ENCODE data around the gene SNX20.

SNX20 gene

DNA sequence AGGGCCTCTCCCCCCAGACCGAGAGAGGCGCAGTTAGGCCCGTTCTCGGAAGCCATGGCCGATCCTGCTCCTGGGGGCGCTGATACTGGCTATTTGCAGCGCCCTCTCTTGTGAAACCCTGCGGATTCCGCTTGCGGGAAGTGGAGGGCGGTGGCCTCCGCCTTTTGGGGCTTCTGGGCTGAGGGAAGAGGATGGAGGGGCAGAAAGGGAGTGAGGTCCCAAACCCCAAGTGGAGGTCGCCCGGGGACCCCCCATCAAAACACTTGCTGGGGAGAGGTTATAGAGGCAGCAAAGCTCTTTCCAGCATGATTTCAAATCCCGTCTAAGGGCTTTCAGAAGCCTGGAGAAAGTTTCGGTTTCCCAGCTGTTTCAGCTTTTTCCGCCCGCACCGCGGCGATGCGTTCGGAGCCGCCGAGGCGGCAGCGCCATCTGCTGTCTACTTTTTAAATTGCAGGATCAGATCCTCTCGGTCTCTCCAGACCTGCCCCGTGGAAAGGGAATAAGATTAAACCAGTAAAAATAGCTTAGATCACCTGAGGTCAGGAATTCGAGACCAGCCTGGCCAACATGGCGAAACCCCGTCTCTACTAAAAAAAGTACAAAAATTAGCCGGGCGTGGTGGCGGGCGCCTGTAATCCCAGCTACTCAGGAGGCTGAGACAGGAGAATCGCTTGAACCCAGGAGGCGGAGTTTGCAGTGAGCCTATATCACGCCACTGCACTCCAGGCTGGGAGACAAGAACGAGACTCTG, 15.8 kb downstream of the SNX20 start:
- in situ Hi-C loops (cut with MboI; ENCODE audit: low sequenced_read_pairs), result loop anchor here (10.0 to 25.0 kb wide), 2 partner anchors 278 to 451 kb away; no protein-coding TSS in a partner anchor

DNA sequence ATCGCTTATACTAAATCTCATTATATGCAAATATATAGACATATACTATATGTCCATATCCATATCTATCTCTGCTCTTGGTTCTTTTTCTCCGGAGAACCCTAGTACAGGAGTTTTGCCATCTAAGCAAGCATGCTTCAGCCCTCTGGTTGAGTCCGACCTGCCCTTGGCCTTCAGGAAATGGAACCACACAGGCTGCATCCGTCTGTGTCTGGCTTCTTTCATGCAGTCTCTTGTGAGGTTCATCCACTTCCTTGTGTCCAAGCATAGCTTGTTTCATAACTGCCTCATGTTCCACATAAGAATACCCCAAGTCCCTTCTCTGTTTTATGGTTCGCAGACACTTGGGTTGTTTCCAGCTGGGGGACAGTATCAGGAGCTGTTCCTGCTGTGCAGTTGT, 16.8 kb downstream of the SNX20 start:
- in situ Hi-C loops (cut with MboI; ENCODE audit: low sequenced_read_pairs), result loop anchor here (10.0 to 25.0 kb wide), 2 partner anchors 277 to 449 kb away; no protein-coding TSS in a partner anchor

DNA sequence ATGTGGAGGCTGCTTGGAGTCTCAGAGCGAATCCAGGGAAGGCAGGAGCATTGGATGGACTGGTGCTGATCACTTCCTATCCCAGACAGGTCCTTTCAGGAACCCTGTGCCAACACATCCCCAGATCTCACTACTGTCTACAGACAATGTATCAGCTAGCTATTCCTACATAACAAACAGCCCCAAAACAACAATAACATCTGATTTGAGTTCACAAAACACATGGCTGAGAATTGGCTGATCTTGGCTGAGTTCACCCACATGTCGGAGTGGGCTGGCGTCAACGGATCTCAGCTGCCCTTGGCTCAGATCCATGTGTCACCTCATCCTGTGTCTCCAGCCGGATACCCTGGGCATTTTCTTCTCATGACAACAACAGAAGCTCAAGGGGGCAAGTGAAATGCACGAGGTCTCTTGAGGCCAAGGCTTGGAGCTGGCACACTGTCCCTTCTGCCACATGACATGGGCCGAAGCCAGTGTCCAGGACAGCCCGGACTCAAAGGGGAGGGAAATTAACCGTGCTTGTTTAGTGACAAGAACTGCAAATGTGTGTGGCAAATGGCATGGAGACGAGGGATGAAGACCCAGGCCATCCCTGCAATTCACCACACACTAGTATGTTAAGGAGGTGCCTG, 18.7 kb downstream of the SNX20 start:
- in situ Hi-C loops (cut with MboI; ENCODE audit: low sequenced_read_pairs), result loop anchor here (10.0 to 25.0 kb wide), 2 partner anchors 275 to 448 kb away; no protein-coding TSS in a partner anchor

DNA sequence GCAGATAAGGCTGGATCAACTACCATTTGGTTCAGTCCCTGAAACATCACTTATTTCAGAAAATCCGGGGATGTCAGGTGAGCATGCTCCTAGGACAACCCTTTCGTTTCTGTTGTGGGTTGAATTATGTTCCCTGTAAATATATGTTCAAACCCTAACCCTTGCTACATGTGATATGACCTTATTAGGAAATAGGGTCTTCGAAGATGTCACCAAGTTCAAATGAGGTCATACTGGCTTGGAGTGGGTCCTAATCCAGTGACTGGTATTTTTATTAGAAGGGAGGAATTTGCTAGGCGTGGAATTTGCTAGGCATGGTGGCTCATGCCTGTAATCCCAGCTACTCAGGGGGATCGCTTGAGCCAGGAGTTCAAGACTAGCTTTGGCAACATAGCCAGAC, 21.3 kb downstream of the SNX20 start:
- in situ Hi-C loops (cut with MboI; ENCODE audit: low sequenced_read_pairs), result loop anchor here (10.0 to 25.0 kb wide), 2 partner anchors 273 to 445 kb away; no protein-coding TSS in a partner anchor

DNA sequence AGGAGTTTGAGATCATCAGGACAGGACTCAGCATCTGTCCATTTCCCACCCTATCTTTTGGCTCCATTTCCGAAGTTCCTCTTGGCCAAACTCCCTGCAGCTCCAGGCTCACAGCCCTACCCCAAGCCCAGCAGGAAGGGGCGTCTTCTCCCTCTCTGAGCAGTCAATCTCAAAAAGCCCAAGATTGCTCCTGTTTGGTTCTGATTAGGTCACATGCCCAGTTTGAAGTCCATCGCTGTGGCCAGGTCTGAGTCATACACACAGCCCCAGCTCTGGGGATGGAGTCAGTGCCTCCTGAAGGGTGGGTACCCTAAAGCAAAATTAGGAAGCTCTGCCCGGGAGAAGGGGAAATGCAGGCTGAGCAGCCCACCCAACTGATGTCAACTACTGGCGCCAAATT, 23.9 kb downstream of the SNX20 start:
- in situ Hi-C loops (cut with MboI; ENCODE audit: low sequenced_read_pairs), result loop anchor here (25.0 kb wide), 1 partner anchor 270 kb away; no protein-coding TSS in a partner anchor

DNA sequence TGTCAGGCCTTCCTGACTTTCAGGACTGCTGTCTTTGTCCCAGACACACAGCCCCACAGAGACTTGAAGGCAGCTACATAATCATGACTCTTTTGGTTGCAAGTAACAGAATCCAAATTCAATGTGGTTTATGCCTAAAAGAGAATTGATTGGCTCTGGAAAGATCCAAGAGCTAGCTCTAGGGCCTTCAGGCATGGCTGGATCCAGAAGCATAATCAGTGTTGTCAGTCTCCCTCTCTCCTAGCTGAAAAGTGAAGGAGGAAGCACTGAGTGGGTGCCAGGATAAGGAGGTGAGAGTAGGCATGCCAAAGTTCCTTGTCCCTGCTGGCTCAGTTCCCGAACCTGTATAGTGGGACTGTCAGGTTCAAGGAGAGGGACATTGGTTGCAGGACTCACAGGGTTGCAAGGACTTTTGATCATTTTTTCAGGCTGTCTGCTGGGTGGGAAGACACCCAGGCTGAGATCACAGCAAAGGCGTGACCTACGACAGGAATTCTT, 25.5 kb downstream of the SNX20 start:
- in situ Hi-C loops (cut with MboI; ENCODE audit: low sequenced_read_pairs), result loop anchor here (25.0 kb wide), 1 partner anchor 268 kb away; no protein-coding TSS in a partner anchor

DNA sequence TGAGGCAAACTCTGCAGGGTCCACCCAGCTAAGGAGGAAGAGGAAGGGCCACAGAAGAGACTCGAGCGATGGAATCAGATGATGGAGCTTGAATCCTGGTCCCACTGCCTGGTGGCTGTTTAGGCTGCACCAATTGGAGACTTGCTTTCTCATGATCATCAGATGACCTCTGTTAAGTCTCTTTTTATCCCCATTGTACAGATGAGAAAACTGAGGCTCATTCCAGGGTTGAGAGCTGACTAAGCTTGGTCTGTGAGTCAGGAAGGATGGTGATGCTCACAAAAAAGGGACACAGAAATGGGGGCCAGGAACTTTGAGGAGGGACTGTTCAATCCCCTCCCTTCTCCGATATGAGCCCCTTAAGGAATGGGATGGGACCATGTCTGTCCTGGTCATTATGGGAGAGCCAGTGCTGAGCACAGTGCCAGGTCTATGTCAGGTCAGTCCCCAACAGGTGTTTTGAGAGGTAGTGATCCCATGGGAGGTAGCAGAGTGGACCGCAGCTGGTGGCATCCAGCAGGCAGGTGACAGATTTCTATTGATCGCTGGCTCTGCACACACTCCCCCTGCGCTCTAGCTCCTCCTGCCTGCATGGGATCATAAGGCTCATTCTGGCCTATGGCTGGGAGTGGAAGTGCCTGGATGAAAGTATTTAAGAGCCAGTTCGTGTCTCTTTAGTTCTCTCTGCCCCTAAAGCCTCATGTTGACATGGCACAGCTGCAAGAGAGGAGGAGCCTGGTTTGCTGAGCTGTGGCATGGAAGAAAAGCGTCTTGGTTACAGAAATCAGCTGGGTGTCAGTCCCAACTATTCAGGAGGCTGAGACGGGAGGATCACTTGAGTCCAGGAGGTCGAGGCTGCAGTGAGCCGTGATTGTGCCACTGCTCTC, 27.2 kb downstream of the SNX20 start:
- in situ Hi-C loops (cut with MboI; ENCODE audit: low sequenced_read_pairs), result loop anchor here (25.0 kb wide), 1 partner anchor 267 kb away; no protein-coding TSS in a partner anchor

DNA sequence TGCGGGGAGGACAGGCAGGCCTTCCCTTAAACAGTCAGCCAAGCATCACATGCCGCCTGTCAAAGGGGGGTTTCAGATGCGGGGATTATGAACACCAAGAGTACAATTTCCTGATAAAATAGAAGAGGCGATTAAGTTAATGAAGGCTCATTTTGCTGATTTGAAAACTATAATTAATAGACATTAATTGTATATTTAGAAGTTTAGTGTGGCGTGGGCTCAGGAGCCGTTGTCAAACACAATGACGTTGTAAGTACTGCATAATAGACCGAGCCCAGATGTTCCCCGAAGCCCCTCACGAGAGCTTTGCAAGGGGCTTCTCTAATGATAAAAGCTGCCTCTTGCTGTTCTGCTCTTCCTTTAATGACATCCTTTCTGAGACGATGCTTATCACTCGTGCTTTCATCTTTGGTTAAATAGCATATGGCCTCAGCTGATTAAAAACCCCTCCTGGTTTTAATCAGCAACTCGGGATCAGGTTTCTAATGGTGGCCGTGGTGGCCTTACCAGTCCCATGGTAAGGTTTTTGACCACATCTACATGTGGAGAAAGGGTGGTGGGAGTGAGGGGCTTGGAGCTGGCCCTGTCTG, 28.2 kb downstream of the SNX20 start:
- in situ Hi-C loops (cut with MboI; ENCODE audit: low sequenced_read_pairs), result loop anchor here (25.0 kb wide), 1 partner anchor 266 kb away; no protein-coding TSS in a partner anchor

DNA sequence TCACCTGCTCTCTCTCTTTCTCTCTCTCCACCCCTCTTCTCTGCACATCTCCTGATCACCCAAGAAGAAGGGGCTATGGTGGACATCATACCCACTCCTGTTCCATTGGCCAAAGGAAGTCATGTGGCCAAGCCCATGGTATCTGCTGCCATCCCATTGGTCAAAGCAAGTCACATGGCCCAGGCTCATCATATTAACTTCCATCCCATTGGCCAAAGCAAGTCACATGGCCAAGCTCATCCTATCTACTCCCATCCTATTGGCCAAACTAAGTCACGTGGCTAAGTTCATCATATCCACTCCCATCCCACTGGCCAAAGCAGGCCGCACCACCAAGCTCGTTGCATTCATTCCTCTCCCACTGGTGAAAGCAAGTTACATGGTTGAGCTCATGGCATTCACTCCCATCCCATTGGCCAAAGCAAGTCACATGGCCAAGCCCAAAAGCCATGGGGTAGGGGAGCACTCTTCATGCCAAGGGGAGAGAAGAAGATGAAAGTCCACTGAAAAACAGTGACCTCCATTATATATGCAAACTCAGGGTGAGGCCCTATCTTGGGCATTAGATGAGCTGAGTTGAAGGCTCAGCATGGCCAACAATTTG, 29.2 kb downstream of the SNX20 start:
- in situ Hi-C loops (cut with MboI; ENCODE audit: low sequenced_read_pairs), result loop anchor here (25.0 kb wide), 1 partner anchor 265 kb away; no protein-coding TSS in a partner anchor

DNA sequence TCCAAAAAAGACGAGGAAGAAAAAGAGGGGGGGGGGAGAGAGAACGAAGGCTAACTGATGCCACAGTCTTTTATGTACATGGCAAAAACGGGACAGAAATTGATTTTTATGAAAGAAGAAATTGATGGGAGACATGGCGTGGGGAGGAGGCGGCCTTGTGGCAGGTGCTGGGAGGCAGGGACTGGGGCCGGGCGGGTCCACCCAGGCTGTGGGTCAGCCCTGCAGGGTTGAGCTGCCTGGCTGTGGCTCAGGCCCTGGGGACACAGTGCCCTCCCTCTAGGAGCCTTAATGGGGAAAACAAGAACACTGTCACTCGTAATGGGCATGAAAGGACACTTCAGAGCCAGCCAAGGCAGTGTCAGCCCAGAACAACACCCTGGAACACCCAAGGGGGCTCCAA, 34.8 kb downstream of the SNX20 start:
- in situ Hi-C loops (cut with MboI; ENCODE audit: low sequenced_read_pairs), result no loop called here

DNA sequence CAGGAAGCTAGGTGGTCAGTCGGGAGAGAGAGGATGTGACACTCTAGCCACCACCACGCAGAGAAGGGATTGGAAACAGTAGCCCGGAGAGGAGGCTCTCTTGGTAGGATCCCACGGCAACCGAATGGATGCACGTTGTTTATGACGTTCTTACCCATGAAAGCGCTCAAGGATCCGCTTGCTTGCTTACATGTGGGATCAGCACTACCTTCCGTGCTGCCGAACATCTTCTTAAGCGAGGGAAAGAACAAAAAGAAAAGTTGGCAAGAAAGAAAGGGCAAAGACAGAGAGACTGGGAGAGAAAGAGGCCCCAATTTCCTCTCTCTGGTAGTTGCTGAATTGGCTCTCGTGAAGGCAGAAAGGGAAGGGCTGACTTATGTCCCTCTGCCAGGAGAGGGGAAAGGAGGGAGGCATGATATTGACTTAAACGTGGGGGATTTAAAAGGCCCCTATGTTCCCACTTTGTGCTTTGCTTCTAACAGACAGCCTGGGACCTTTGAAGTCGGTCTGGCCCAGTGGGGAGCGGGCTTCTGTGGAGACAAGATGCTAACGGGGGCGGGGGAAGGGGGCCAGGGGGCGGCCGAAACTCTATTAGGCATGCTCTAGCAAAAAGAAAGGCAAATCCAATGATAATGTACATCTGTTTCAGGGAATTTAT, 35.4 kb downstream of the SNX20 start:
- in situ Hi-C loops (cut with MboI; ENCODE audit: low sequenced_read_pairs), result no loop called here

DNA sequence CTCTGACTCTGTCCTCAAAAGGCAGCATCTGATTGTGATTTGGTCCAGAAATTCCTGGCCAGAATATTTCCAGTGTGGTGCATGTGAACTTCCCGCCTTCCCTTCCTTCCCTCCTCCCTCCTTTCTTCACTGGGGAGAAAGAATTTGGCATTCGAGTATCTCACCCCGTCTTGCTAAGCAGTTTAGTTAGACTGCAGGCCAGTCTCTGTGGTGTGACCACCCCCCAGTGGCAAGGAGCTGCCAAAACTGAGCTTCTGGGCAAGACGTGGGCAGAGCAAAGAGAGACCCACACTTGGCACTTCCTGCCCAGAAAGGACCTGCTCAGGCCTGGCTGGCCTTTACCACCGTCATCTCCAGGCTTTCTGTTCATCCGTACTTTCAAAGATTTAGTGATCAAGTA, 36.4 kb downstream of the SNX20 start:
- in situ Hi-C loops (cut with MboI; ENCODE audit: low sequenced_read_pairs), result no loop called here

DNA sequence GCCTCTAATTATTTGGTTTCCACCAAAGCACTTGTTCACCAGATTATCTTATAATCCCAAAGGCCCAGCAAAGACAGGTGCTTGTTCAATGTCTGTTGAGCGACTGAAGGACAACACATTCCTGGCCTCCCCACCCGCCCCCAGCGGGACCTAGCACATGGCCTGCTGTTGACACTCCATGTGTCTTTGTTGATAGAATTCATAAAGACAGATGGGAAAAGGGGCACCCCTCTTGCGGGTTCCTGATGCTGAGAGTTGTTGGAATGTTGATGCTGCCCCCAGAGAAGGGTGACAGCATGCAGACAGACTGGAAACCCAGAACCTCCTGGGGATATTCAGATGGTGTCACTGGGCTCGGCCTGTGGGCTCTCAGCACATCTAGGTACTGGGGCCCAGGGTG, 36.9 kb downstream of the SNX20 start:
- in situ Hi-C loops (cut with MboI; ENCODE audit: low sequenced_read_pairs), result no loop called here

DNA sequence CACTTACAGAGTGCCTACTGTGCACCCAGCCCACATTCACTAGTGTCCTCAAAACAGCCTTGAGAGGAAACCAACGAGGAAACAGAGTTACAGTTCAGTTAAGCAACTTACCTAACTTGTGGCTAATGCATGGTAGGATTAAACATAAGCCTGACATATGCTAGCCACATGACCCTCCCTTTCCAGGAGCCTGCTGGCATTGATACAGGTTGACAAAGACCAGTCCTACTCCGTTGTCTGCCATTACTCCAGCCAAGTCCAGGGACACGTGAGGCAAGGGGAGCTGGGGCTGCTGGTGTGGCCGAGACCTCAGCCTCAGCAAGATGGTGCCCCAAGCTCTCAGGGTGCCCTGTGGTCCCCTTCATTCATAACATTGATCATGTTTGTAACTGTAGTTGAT, 37.9 kb downstream of the SNX20 start:
- in situ Hi-C loops (cut with MboI; ENCODE audit: low sequenced_read_pairs), result no loop called here

DNA sequence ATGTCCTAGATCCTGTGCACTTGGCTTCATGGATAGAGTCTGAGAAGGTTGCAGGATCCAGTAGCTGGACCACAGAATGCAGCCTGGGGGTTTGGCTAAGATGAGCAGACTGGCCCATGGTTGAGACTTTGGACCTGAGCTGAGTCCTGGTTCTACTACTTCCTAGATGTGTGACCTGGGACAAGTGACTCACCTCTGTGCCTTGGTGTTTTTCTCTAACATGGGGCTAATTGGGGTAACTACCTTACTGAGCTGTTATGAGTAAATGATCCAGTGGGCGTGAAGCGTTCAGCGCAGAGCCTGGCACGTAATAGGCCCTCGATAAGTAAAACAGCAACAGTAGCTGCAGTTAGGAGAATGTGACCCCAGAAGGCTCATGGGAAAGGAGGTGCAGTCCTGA, 38.8 kb downstream of the SNX20 start:
- in situ Hi-C loops (cut with MboI; ENCODE audit: low sequenced_read_pairs), result no loop called here

DNA sequence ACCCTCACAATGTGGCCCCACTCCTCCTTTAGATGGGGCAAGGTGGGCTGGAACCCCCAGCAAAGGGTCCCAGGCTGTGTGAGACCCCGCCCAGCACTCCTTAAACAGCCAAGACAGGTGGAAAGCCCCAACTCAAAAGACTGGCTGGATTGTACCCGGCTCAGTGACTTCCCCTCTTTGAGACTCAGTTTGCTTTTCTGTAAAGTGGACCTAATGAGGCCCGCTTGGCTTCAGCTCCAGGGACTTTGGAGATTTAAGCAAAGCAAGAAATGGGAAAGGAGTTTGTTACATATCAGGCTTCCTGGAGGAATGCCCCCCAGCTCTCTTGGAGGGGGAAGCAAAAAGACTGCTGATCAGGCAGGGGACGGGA, 39.3 kb downstream of the SNX20 start:
- in situ Hi-C loops (cut with MboI; ENCODE audit: low sequenced_read_pairs), result no loop called here

DNA sequence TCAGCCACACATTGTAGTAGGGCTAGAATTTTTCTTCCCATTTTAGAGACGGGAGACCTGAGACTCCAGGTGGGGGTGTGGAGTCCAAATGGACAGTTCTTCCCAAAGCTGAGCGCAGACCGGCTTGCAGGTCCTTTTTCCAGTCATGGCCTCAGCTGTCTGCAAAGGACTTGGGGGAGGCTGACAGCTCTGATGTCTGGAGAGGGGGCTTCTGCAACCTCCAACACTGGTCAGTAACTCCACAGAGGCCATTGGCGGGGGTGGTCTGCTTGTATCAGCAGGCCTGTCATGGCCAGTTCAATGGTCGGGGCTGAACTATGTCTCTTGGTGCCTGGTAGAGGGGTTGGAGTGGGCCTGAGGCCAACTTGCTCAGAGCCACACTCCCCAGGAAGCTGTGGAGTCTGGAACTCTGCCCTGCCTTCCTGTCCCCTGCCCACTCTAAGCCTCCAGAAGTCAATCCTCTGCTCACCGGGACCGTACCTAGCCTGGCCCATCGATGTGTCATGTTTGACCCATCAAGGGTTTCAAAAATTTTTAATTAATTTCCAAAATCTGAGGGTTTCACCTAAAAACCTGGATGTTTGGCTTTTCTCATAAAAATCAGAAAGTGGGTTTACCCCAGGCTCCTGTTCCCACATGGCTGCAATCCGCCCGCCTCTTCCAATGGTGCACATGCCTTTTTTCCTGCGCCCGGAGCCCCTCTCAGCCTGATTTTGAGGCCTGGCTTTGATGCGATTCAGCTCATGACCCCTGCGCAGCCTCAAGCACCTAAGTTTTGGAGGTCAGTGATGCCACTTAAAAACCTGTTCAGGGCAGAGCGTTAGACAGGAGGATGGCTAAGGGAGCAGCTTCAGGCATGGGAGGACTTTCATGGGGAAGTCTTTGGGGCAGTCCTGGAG, 39.9 kb downstream of the SNX20 start:
- in situ Hi-C loops (cut with MboI; ENCODE audit: low sequenced_read_pairs), result no loop called here

DNA sequence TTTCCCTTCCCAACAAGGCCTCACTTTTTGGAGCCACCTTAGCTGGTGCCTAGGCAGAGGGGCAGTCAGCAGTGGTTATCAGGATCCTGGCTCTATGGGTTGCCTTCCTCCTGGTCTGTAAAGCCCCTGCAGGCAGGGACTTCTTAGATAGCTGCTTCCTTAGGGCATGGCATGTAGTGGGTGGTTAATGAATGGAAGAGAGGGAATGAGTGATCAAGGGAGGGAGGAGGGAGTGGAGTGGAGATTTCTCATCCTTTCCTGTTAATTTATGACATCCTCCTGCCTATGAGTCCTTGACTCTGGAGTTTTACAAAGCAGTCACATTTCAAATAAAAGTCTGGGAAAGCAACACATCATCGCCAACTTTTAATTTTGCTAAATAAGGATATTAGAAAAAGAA, 40.7 kb downstream of the SNX20 start:
- in situ Hi-C loops (cut with MboI; ENCODE audit: low sequenced_read_pairs), result no loop called here

All from HL-60/S4 (cell line).